ENCODE data around the gene TMEM175. TPM values are rescaled to one million over a fixed set of nuclear protein-coding genes. Genes with fewer than 3 reads are reported as not detected.
A peak's percentile ranks its signal among the peaks of the same experiment; 100 is the strongest.

Gene TMEM175, protein sequence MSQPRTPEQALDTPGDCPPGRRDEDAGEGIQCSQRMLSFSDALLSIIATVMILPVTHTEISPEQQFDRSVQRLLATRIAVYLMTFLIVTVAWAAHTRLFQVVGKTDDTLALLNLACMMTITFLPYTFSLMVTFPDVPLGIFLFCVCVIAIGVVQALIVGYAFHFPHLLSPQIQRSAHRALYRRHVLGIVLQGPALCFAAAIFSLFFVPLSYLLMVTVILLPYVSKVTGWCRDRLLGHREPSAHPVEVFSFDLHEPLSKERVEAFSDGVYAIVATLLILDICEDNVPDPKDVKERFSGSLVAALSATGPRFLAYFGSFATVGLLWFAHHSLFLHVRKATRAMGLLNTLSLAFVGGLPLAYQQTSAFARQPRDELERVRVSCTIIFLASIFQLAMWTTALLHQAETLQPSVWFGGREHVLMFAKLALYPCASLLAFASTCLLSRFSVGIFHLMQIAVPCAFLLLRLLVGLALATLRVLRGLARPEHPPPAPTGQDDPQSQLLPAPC
- total RNA-seq = 10 to 100 TPM; 11.0 to 11.2 TPM

DNA sequence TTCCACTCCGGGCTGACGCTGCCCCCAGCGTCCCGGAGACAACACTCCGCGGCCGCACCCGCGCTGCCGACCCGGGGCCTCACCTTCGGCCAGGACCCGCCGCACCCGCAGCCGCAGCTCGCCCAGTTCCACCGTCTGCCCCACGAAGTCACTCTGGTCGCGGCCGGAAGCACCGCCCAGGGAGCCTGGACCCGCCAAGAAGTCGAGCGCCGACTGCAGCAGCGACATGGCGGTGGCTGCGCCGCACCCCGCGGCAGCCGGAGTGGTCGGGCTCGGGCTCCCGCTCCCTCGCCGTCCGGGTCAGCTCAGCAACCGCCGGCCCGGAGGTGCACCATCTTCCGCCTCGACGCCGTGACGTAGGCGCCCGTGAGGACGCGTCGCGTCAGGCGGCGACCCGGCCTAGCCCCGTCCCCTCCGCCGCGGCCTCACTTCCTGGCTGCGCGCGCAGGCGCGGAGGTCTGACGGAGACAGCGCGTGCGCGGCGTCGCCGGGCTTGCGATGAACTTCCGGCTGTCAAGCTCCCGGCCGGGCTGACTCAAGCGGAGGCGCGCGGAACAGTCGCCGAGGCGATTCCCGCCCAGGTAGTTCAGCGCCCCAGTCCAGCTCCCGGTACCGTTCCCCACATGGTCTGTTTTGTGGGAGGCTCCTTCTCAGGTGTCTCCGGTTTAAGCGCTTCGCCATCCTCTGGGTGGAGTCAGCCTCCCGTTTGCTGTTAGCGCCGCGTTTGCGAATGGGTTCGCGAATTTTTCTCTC lies at the start of gene TMEM175, which contains the start of gene GAK:
TSS of gene TMEM175 (plus strand) at position 501 of the 753 bp plus-strand sequence. CDS start 15,280 bp downstream, outside the sequence.
TSS of gene GAK (minus strand) at position 357 of the 753 bp plus-strand sequence. CDS start at position 228, 129 bp downstream.
- H3K27me3 Mint-ChIP-seq = no peaks in the 10 kb centered on the region
- ATAC-seq = peak; percentile 95

DNA sequence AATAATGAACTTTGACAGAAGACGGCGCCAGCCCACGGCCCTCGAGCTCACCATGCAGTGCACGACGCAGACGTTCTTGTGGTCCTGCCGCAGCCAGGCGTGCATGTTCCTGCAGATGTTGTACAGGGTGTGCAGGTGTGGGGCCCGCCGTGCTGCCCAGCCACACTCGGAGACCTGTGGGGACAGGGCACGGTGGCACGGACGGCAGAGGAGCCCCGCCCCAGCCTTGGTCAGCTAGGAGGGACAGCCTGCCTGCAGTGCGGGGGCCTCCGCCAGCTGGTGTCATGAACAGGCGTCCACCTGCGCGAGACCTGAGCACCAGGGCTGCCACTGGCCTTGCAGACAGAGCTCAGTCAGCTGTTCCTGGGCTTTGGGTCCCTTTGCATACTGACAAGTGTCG lies 49.6 kb upstream of the TMEM175 start:
- no peak for ATAC-seq
- peaks cover 26% of the 10 kb centered on the region for H3K4me1 Mint-ChIP-seq (ENCODE audit: low read depth)
- no peak overlapping the region for H3K4me3 Mint-ChIP-seq
- ChIA-PET POLR2A (interaction anchor here (1.8 kb wide), 1 partner anchor 107 kb away, joined by 5 read pairs; no protein-coding TSS in a partner anchor), CTCF (interaction anchor here (1.1 kb wide), 1 partner anchor 9 kb away, joined by 6 read pairs; no protein-coding TSS in a partner anchor)
- TF ChIP-seq CTCF (IDR thresholded peaks at IDR 0.05) = no peak
- intact Hi-C loops (cut with micrococcal nuclease) = no loop called here
- no peak for DNase-seq
- H3K27ac Mint-ChIP-seq = no peak overlapping the region
- H3K27me3 Mint-ChIP-seq = no peaks in the 10 kb centered on the region
- H3K9me3 Mint-ChIP-seq = peaks cover 2% of the 10 kb centered on the region
- peaks cover 30% of the 10 kb centered on the region for H3K36me3 Mint-ChIP-seq (ENCODE audit: low read depth)

More for the DNA sequence above, at the start of gene TMEM175, which contains the start of gene GAK:
- DNase-seq = peak; percentile 96
- intact Hi-C loops (cut with micrococcal nuclease) = loop anchor here (2.0 to 5.0 kb wide), 2 partner anchors 53 to 55 kb away; partner anchors contain the start of gene IDUA
- no peaks in the 10 kb centered on the region for H3K9me3 Mint-ChIP-seq
- H3K4me3 Mint-ChIP-seq = peak within 1 kb of the TSS; percentile 91
- POLR2A ChIA-PET = interaction anchor here (0.8 to 4.8 kb wide), 15 partner anchors 10 to 177 kb away, joined by 3 to 25 read pairs (median 3); no protein-coding TSS in a partner anchor
- no peak for TF ChIP-seq CTCF (IDR thresholded peaks at IDR 0.05)
- H3K36me3 Mint-ChIP-seq (ENCODE audit: low read depth) = no peaks in the 10 kb centered on the region
- peak within 1 kb of the TSS; percentile 96 for H3K27ac Mint-ChIP-seq
- CTCF ChIA-PET = interaction anchor here (0.7 to 1.7 kb wide), 5 partner anchors 10 to 190 kb away, joined by 3 to 10 read pairs (median 3); partner anchors contain the start of gene IDUA
- H3K4me1 Mint-ChIP-seq (ENCODE audit: low read depth) = peaks cover 45% of the 10 kb centered on the region

DNA sequence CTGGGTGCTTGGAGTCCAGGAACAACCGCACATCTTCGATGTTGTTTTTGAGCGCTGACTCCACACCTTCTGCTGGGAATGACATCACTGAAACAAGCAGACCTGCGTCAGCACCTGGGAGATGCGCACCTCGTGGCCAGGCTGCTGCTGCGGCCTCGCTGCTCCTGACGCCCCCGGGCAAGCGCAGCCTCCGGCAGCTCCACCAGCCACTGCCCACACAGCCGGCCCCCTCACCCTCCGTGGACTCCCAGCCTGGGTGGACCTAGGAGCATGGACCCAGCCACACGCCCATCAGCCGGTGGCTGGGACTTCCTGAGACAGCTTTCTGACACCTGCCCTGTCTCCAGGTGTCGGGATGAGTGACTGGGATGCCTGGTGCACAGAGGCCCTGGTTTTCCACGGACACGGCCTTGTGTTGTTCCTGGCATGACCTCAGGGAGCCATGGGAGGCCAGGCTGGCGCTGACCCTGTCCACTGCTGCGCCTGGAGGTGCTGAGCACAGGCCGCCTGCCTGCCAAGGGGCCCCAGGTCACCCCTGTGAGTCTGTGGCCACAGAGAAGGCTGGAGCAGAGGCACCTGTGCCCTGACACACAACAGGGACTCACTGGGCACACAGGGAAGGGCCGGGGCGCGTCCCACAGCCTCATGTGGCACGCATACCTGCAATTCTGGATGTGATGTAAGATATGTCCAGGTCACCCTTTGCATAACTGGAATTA lies 48.7 kb upstream of the TMEM175 start:
- Mint-ChIP-seq H3K4me1 (ENCODE audit: low read depth) (peaks cover 19% of the 10 kb centered on the region), H3K27me3 (no peaks in the 10 kb centered on the region), H3K27ac (no peak overlapping the region), H3K4me3 (no peak overlapping the region), H3K36me3 (ENCODE audit: low read depth) (peaks cover 27% of the 10 kb centered on the region), H3K9me3 (peaks cover 4% of the 10 kb centered on the region)
- DNase-seq (no peak), ATAC-seq (no peak)
- intact Hi-C loops (cut with micrococcal nuclease) = no loop called here
- ChIA-PET CTCF (no interaction called here), POLR2A (interaction anchor here (1.8 kb wide), 1 partner anchor 108 kb away, joined by 5 read pairs; no protein-coding TSS in a partner anchor)
- TF ChIP-seq CTCF (IDR thresholded peaks at IDR 0.05) = no peak

- Mint-ChIP-seq H3K4me1 (ENCODE audit: low read depth) (peaks cover 13% of the 10 kb centered on the region), H3K27ac (peak overlapping the region; percentile 28), H3K27me3 (no peaks in the 10 kb centered on the region), H3K36me3 (ENCODE audit: low read depth) (peaks cover 23% of the 10 kb centered on the region), H3K4me3 (no peak overlapping the region), H3K9me3 (peaks cover 4% of the 10 kb centered on the region)
- no peak for TF ChIP-seq CTCF (IDR thresholded peaks at IDR 0.05)
- POLR2A ChIA-PET = interaction anchor here (1.8 kb wide), 1 partner anchor 109 kb away, joined by 5 read pairs; no protein-coding TSS in a partner anchor
- CTCF ChIA-PET = no interaction called here
- no peak for DNase-seq
- intact Hi-C loops (cut with micrococcal nuclease) = no loop called here
- ATAC-seq = no peak
These were observed 48.0 kb upstream of the TMEM175 start for GRCh38 chr4:884259-884658.
